ENCODE data around the gene ZNF330. TPM values are rescaled to one million over a fixed set of nuclear protein-coding genes. Genes with fewer than 3 reads are reported as not detected.

The ZNF330 gene
- total RNA-seq, 1 donor from 2014 or later = 29.6 TPM

GRCh38 chr4:141238186-141238585 is 17.5 kb downstream of the ZNF330 start:
- DNase-seq = no peak

- DNase-seq = no peak
These were observed 19.6 kb downstream of the ZNF330 start for GRCh38 chr4:141240259-141240658.

DNA sequence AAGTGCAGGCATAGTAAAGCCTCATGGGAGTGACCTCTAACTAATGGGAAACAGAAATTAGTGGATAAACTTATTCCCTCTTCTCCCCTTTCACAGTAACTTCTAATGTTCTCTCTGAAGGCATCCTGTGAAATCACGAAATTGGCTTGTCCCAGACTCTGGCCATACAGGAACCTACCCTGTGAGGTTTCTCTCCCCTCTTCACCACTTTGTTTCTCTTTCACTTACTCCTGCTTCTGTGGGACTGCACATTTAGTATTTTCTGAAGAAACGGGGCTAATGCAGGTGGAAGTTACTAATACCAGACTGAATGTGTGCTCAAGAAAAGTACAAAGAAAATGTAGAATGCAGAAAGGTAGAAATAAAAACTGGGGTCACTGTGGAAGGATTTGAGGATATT is 20.0 kb downstream of the ZNF330 start:
- DNase-seq = no peak

GRCh38 chr4:141241986-141242385 is 21.3 kb downstream of the ZNF330 start:
- DNase-seq = no peak

GRCh38 chr4:141244419-141244818 is 23.7 kb downstream of the ZNF330 start:
- DNase-seq = no peak

DNA sequence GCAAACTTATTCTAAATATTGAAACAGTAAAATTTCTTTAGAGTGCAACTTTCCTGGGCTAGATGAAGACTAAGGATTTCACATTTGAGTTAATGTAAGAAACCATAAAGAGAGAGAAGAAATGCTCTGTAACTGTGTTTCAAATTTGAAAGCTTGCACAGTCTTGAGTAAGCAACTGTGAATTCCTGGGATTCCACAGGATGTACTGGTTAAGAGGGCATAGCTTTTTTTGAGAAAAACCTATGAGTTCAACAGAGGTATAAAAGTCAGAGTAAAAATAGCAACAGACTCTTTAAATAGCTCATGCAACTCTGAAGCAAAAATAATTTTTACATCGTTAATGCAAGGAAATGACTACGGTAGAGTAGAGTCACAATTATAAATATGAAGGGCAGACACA is 25.5 kb downstream of the ZNF330 start:
- no peak for DNase-seq

DNA sequence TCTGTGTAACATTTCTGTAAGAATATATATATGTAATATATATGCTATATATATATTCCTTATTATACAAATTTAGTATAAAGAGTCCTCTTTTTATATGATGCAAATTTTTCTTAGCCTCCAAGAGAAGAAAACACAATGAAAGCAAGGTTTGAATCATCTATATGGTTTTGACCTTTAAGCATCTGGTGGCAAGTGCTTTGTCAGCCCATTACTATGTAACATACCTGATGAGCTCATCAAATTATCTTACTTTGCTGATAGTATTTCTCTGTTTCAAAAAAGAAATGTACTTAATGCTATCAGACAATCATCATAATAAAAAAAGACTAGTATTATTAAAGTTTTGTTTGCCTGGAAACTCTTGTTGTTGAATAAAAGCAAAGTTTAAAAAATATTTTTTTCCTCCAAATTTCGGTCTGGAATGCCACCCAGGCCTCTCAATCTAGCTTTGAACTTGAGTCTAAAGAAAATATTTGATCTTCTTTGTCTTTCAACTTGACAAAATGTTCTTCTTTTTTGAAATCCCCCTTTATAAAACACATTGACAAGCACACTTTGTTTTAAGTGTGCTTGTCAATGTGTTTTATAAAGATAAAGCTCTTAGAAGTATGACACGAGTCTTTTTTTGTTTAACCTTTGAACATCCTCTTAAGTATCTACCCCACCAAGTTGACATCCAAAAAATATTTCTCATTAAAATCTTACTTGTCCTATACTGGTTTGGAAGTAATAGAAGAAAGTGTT is 26.2 kb downstream of the ZNF330 start:
- no peak for DNase-seq

- no peak for DNase-seq
These were observed 26.7 kb downstream of the ZNF330 start for GRCh38 chr4:141247430-141247780.

- no peak for DNase-seq
These were observed 27.3 kb downstream of the ZNF330 start for GRCh38 chr4:141248029-141248428.

DNA sequence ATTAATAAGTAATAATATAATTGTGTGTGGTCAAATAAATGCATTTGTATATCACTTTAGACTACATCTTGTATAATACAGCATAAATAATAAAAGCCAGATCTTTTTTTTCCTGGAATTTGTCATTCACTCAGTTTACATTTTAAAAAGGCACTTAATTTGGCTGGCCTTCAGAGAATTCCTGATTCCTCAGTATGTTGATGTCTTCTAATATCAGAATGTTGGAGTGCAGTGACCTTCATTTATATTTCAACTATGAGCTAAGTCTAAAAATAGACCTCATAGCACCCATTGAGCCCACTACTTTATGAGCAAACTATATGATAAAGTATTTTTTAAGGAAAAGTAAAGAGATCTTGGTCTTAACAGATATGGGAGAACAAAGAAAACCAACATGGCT is 27.8 kb downstream of the ZNF330 start:
- DNase-seq = no peak

GRCh38 chr4:141254326-141254725 is 33.6 kb downstream of the ZNF330 start:
- DNase-seq = no peak

DNA sequence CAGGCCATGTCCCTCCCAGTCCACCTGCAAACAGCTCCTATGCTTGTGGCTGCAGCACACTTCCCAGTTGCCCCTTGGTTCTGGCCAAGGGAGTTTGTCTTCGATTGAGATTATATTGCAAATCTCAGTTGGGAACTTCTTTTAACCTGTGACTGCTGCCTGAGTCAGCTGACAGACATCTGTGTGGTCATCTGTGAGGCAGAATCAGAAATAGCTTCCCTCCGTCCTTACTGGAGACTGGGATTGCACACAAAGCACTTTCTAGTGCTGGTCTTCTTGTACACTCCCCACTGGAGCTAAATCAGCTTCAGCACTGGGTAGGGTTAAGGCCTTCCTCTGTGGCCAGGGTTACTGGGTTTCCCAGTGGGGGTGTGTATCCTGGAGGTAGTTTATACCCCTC is 34.3 kb downstream of the ZNF330 start:
- no peak for DNase-seq

DNA sequence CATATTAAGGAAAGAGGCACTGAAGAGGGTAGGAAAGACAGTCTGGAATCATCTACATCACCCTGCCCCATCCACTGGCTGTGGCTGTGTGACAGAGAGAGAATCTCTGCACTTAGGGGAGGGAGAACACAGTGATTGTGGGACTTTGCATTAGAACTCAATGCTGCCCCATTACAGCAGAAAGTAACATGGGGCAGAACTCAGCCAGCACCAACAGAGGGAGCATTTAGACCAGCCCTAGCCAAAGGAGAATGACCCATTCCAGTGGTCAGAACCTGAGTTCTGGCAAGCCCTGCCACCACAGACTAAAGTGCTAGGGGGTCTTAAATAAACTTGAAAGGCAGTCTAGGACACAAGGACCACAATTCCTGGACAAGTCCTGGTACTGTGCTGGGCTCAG is 37.9 kb downstream of the ZNF330 start:
- DNase-seq = no peak

DNA sequence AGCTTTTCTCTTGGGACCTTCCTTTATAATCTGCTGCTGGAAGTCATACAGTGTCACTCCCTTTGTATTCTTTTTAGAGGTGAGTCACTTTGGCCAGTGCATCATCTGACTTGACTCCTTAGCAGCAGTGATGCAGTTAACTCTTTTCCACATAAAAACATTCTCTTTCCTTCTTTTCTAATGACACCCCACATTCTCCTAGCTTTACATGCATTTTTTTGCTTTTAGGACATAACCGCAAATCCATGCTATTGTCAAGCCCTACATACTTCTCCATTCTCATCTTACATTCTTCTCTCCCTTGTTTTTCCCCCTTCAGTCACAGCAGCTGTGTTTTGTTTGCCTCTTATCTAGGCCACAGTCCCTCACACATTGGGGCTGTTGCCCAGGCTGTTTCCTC is 55.1 kb downstream of the ZNF330 start:
- no peak for DNase-seq

DNA sequence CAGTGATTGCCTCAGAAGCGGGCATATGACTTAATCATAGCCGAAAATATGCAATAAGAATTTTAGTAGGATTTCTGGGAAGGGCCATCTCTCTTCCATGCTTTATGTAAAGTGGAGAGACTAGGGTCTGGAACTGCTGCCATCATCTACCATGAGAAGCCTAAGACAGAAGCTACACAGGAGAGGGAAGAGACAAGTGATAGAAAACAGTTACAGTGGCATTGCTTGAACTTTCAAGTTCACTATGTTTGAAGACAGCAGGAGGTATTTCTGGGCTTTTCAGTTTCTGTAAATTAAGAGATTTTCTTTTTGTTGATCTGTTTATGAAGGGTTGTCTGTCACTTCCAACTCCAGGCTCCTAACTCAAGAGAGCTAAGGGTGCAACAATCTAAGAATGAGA is 62.5 kb downstream of the ZNF330 start:
- no peak for DNase-seq

- no peak for DNase-seq
These were observed 62.9 kb downstream of the ZNF330 start for GRCh38 chr4:141283563-141283962.

Other genes with a start within 250 kb of the ZNF330 start
- 0.17 and 0.23 TPM in 2 replicates for gene RNF150, start 87.4 kb upstream of the ZNF330 start, total RNA-seq

Data from dermis blood vessel endothelial cell (primary cell).